Muscle layer of colon (tissue), 2 donors: Measurements from ENCODE around the gene FAF2.
A peak's percentile ranks its signal among the peaks of the same experiment; 100 is the strongest.
"Not testable (repeated sequence)": the region's sequence is repeated elsewhere in the genome, so short reads cannot be mapped to it uniquely, and the experiment has no call there.

ENCODE experiments used
- H3K27ac ChIP-seq: one replicate; pipeline ENCODE4 v1.7.0; 2013; ENCODE audit warnings: low read depth, mild to moderate bottlenecking, low read length, moderate library complexity
- H3K27me3 ChIP-seq, 2 donors: one replicate each; pipeline ENCODE4 v1.7.0; 2013; ENCODE audit warnings: low read length in 2 of 2, mild to moderate bottlenecking in 2 of 2; ENCODE audit not compliant: insufficient read depth in 2 of 2, control insufficient read depth in 1 of 2
- H3K36me3 ChIP-seq: one replicate; pipeline ENCODE4 v1.7.0; 2013; ENCODE audit warnings: mild to moderate bottlenecking, low read length; ENCODE audit not compliant: insufficient read depth
- H3K4me1 ChIP-seq: one replicate; pipeline ENCODE4 v1.7.0; 2013; ENCODE audit warnings: mild to moderate bottlenecking, low read length; ENCODE audit not compliant: insufficient read depth
- H3K4me3 ChIP-seq, 2 donors: one replicate each; pipeline ENCODE4 v1.7.0; 2013; ENCODE audit warnings: low read length in 2 of 2, low read depth in 1 of 2, mild to moderate bottlenecking in 1 of 2, moderate library complexity in 1 of 2
- H3K9ac ChIP-seq: one replicate; pipeline ENCODE4 v1.7.0; 2013; ENCODE audit warnings: low read length
- H3K9me3 ChIP-seq: one replicate; pipeline ENCODE4 v1.7.0; 2013; ENCODE audit warnings: mild to moderate bottlenecking, low read length
- donor health status: abdominal sarcoma.
- donor health status: Adenocarcinoma of cecum.

Gene FAF2

DNA sequence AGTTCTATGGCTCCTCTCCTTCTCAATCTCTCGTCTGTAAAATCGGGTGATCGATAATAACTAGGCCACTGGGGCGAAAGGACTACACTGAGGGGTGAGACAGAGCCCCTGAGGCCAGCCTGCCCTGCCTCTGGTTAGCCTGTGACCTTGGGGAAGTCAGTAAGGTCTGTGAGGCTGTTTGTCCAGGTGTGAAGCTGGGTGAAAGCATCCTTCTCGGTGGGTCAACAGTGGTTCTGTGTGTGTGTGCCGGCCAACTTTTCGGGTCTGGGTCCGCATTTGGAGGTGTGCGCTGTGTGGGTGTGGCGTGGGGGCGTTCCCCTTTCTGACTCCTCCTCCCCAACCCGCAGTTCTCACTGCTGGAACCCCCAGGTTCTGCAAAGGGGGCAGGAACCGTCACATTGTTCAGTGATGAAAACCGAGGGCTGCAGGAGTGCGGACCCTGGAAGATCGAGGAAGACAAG is 94.0 kb downstream of the FAF2 start:
- Histone ChIP-seq H3K27ac (peak overlapping the region; percentile 45), H3K9ac (no peak overlapping the region), H3K9me3 (no peaks in the 10 kb centered on the region), H3K27me3 (no peaks in the 10 kb centered on the region), H3K36me3 (no peaks in the 10 kb centered on the region), H3K4me1 (peaks cover 26% of the 10 kb centered on the region), H3K4me3 (peak overlapping the region in 1 of 2 donors; percentile 30)

DNA sequence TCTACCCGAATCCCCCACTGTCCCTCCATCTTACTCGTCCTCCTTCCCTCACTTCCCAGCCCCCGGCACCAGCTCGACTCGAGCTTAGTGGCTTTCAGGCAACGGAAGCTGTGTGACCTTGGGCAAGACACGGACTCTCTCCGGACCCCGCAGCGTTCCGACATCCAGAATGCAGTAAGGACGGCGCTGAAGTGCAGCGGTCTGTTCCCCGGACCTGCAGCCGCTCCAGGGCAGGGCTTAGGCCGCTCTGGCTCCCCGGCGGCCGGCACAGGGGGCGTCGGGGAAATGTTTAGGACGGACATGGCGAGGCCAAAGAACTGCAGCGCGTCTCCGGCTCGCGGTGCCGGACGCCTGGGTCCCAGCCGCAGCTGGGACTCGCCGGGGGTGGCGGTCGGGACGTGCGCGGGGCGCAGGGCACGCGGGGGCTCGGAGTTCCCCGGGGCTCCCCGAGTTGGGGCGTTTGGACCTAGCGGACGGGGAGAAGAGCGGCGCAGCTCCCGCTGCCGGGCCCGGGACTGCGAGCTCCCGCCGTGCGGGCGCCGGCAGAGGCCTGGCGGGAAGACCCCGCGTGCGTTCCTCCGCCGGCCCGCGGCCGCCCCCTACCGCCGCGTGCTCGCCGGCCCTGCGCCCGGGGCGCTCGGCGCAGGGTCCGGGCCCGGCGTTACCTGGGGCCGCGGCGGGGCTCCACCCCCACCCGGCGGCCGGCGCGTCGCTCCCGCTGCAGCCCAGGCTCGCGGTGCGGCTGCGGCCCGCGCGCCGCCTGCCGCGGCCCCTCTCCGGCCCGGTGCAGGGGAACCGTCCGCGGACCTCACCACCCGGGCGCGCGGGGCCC is 94.6 kb downstream of the FAF2 start:
- Histone ChIP-seq H3K27ac (peak overlapping the region; percentile 94), H3K36me3 (no peaks in the 10 kb centered on the region), H3K9me3 (no peaks in the 10 kb centered on the region), H3K9ac (no peak overlapping the region), H3K4me1 (peaks cover 31% of the 10 kb centered on the region), H3K27me3 (no peaks in the 10 kb centered on the region), H3K4me3 (peak overlapping the region; percentile 30 to 91)

DNA sequence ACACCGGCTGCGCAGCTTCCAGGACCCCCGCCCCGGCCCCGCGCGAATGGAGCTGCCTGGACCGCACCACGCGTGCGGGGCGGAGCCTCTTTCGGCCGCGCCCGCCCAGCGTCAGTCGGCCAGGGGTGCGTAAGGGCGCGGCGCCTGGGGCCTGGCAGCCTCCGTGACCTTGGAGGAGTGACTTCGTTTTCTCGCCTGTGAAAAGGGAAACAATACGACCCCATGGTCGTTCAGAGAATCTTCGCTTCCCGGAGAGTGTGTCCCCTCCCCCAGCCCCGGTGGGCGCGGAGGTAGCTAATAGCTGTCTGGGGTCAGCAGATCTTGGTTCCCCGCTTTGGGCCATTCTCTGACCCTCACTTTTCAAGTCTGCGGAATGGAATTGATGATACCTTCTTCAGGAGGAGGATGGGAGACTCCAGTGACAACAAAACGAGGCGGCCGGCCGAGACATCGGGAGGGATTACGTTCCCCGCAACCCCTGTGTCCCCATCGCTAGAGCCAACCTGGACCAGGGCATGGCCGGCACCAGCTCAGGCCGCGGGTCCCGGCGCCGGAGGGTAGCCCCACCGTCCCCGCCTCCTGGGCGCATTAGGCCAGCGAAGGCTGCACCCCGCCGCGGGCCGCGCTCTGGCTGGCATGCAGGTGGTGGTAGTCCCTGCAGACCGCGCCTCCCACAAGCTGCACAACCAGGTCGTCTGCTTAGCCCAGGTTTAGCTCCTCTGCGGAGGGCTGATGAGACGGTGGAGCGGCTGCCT is 95.4 kb downstream of the FAF2 start:
- H3K4me1 ChIP-seq: peaks cover 31% of the 10 kb centered on the region
- H3K27me3 ChIP-seq: no peaks in the 10 kb centered on the region

DNA sequence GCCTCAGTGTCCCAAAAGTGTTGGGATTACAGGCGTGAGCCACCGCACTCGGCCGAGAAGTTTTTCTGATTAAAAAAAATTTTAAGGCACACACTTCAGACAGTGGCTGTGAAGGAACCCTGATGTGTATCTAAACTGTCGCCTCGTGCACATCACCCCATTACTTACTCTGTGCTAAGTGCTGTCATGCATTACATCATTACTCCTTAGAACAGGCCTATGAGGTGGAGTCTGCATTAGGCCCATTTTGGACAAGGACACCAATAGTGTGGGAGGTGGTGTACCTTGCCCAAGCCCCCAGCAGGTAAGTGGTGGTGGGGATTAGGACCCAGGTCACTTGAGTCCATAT is 97.2 kb downstream of the FAF2 start:
- no peak overlapping the region for H3K9ac ChIP-seq
- no peaks in the 10 kb centered on the region for H3K27me3 ChIP-seq
- no peaks in the 10 kb centered on the region for H3K9me3 ChIP-seq
- no peak overlapping the region for H3K27ac ChIP-seq
- H3K4me1 ChIP-seq: peaks cover 29% of the 10 kb centered on the region
- no peaks in the 10 kb centered on the region for H3K36me3 ChIP-seq
- H3K4me3 ChIP-seq: no peak overlapping the region

More for the DNA sequence above, 95.4 kb downstream of the FAF2 start:
- H3K9me3 ChIP-seq: no peaks in the 10 kb centered on the region
- peak overlapping the region; percentile 94 for H3K27ac ChIP-seq
- no peaks in the 10 kb centered on the region for H3K36me3 ChIP-seq
- peak overlapping the region; percentile 78 to 91 for H3K4me3 ChIP-seq
- H3K9ac ChIP-seq: peak overlapping the region; percentile 86

DNA sequence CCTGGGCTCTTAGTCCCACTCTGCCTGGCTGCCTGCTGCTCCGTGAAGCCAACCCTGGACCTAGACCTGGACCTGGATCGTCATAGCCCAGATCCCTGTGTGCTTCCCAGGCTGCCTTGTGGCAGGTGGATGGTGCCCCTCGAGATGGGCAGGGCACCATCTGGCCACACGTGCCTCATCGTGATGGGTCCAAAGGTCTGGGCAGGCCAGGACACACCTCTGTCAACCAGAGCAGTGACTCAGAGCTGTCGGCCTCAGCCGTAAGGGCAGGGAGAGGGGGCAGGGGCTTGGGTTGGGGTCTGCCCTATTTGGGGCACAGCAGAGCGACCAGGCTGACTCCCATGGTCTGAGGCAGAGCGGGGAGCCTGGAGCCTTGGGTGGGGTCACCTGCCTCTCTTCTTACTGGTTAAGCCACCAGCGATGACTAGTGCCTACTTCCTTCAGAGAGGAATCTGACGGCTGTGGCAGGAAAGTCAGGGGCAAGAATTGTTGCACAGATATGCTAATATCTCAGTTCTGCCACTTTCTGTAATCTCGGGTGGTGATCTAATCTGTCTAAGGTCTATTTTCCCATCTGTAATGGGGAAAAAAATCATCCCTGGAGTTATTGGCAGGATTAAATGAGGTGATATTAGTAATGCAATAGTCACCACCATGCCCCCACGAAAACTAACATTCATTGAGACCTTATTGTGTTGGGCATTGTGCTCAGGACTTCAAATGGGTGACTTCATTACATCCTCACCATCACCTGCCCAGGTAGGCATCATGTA is 97.7 kb downstream of the FAF2 start:
- Histone ChIP-seq H3K36me3 (no peaks in the 10 kb centered on the region), H3K27ac (no peak overlapping the region), H3K9ac (no peak overlapping the region), H3K4me3 (no peak overlapping the region), H3K4me1 (peaks cover 29% of the 10 kb centered on the region), H3K27me3 (no peaks in the 10 kb centered on the region), H3K9me3 (no peaks in the 10 kb centered on the region)

DNA sequence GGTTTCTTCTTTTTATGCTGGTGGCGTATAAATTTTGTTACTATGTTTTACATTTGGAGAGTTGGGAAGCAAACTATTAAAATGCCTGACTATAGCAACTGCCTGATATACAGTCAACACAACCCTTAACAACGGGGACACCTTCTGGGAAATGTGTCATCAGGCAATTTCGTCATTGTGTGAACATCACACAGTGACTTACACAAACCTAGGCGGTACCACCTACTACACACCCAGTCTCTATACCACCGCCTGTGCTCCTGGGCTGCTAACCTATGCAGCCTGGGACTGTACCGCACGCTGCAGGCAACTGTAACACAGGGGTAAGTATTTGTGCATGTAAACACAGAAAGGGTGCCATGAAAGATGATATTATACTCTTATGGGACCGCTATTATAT is 99.6 kb downstream of the FAF2 start:
- H3K4me1 ChIP-seq: peaks cover 17% of the 10 kb centered on the region
- peak overlapping the region; percentile 30 for H3K27ac ChIP-seq
- no peak overlapping the region for H3K9ac ChIP-seq

DNA sequence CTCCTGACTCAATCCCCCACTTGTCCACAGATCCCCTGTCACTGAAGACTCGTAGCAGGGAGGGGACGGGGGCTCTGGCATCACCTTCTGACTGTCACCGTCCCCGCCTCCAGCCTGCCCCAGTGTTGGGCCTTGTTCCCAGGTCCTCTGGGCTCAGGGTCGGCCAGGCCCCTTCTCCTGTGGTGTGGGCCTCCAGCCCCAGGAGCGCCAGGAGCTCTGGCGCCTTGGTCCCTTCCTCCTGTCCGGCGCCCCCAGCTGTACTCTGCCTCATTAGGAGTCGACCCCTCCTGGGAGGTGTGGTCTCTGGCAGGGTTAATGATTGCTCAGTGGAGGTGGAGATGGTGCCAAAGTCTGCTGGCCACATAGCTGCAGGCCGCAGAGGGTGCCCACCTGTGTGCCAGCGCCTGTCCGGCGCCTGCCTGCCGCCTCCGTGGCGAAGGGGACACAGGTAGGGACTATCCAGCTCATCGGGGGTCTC is 100.8 kb downstream of the FAF2 start, which contains the start of gene CDHR2:
Gene CDHR2 (plus strand): TSS at position 376 of the 478 bp plus-strand sequence. CDS start 16,011 bp downstream, outside the sequence.
- Histone ChIP-seq H3K9ac (no peak within 1 kb of the TSS), H3K9me3 (no peaks in the 10 kb centered on the region), H3K4me1 (peaks cover 16% of the 10 kb centered on the region)

More for the DNA sequence above, 99.6 kb downstream of the FAF2 start:
- H3K27me3 ChIP-seq: peaks cover 0 to 7% of the 10 kb centered on the region in 2 donors
- H3K36me3 ChIP-seq: no peaks in the 10 kb centered on the region
- H3K9me3 ChIP-seq: no peaks in the 10 kb centered on the region
- H3K4me3 ChIP-seq: no peak overlapping the region

DNA sequence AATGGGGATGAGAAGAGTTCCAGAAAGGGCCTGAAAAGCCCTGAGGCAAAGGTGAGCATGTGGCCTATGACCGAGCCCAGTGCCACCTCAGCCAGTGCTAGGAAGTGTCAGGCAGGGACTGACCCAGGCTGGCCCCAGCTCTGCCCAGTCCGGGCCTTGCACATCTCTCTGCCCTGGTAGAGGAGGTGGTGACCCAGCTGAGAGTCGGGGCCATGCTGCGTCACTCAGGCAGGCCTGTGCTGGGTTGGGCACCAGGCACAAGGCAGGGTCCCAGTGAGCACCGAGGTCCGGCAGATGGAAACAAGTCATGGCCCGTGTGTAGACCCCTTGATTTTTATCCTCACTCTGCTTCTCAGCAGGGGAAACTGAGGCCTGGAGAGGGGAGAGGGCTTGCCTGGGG is 101.7 kb downstream of the FAF2 start:
- H3K27ac ChIP-seq: no peak overlapping the region
- no peaks in the 10 kb centered on the region for H3K9me3 ChIP-seq
- H3K4me3 ChIP-seq: no peak overlapping the region
- H3K27me3 ChIP-seq: peaks cover 7 to 16% of the 10 kb centered on the region in 2 donors
- H3K9ac ChIP-seq: no peak overlapping the region
- H3K4me1 ChIP-seq: peaks cover 11% of the 10 kb centered on the region
- no peaks in the 10 kb centered on the region for H3K36me3 ChIP-seq

More for the DNA sequence above, 100.8 kb downstream of the FAF2 start, which contains the start of gene CDHR2:
- Histone ChIP-seq H3K27ac (no peak within 1 kb of the TSS), H3K36me3 (no peaks in the 10 kb centered on the region), H3K4me3 (no peak within 1 kb of the TSS), H3K27me3 (peaks cover 4 to 12% of the 10 kb centered on the region in 2 donors)

DNA sequence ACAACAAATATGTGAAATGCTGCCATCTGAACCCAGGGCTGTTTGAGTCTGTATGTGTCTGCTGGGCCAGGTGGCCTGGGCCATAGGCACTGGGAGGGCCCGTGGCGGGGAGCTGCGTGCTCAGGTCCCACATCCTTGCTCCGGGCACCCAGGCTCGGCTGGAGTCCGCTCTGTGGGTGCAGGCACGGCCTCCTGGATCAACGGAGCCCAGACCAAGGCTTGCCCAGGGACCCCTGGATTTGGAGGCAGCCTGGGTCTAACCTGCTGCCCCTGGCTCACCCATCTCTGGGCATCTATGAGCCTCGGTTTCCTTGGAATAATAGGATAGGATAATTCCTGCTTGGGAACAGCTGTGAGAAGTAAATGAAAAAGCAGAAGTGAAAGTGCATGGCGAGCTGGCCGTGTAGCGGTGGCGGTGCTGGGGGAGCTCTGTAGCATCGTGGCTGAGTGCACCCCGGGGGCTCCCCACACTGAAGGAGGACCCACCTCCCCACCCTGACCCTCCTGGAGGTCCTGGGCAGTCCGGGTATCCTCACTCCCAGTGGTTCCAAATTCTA is 102.2 kb downstream of the FAF2 start:
- H3K4me3 ChIP-seq: no peak overlapping the region
- H3K9me3 ChIP-seq: no peaks in the 10 kb centered on the region
- H3K27ac ChIP-seq: no peak overlapping the region
- peaks cover 7 to 16% of the 10 kb centered on the region in 2 donors for H3K27me3 ChIP-seq
- no peaks in the 10 kb centered on the region for H3K36me3 ChIP-seq
- H3K4me1 ChIP-seq: peaks cover 11% of the 10 kb centered on the region
- no peak overlapping the region for H3K9ac ChIP-seq

DNA sequence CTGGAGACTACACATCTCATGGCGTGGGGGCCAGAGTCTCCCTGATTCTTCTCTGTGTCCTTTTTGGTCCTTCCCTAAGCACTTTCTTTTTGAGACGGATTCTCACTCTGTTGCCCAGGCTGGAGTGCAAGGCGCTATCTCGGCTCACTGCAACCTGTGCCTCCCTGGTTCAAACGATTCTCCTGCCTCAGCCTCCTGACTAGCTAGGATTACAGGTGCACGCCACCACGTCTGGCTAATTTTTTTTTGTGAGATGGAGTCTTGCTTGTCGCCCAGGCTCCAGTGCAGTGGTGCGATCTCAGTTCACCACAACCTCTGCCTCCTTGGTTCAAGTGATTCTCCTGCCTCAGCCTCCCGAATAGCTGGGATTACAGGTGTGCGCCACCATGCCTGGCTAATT is 102.8 kb downstream of the FAF2 start:
- H3K9me3 ChIP-seq, H3K36me3 ChIP-seq, H3K4me3 ChIP-seq, H3K27ac ChIP-seq, H3K9ac ChIP-seq: not testable (repeated sequence)
- H3K4me1 ChIP-seq: peaks cover 11% of the 10 kb centered on the region
- peaks cover 7 to 16% of the 10 kb centered on the region in 2 donors for H3K27me3 ChIP-seq
